NCI-H446 (cell line): ENCODE data around the gene ZNF444.
"Not testable (repeated sequence)": the region's sequence is repeated elsewhere in the genome, so short reads cannot be mapped to it uniquely, and the experiment has no call there.

ENCODE experiments used
- DNase-seq, 2 experiments: peaks; one replicate each; lab custom pipeline; 2025; lab: John Stamatoyannopoulos, UW

ZNF444 gene

DNA sequence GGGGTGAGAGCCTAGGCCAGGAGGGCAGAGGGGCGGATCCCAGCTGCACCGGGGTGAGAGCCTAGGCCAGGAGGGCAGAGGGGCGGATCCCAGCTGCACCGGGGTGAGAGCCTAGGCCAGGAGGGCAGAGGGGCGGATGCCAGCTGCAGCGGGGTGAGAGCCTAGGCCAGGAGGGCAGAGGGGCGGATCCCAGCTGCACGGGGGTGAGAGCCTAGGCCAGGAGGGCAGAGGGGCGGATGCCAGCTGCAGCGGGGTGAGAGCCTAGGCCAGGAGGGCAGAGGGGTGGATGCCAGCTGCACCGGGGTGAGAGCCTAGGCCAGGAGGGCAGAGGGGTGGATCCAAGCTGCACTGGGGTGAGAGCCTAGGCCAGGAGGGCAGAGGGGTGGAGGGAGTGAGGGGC lies 35.2 kb downstream of the ZNF444 start:
- not testable (repeated sequence) for DNase-seq

- DNase-seq = no peak
Observed at GRCh38 chr19:56176881-56177280, 35.8 kb downstream of the ZNF444 start.

DNA sequence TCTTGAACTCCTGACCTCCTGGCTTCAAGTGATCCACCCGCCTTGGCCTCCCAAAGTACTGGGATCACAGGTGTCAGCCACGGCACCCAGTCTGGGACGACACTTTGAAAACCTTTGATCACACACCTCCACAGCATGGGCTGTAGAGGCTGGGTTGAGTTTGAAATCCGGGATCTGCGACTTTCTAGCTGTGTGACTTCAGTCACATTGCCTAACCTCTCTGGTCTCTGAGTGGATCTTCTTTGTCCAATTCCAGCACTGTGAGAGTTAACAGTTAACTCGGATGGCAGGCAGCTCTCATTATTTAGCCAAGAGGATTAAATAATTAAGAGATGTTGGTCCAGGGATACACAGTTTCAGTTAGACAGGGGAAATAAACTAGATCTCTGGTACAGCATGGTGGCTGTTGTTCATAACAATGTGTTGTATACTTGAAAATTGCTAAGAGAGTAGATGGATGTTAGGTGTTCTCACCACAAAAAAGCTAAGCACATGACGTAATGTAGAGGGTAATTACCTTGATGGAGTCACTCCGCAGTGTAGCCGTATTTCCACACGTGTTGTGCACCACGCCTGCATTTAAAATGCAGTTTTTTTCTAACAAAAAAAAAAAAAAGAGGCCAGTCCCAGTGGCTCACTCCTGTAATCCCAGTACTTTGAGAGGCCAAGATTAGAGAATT lies 36.6 kb downstream of the ZNF444 start:
- DNase-seq = no peak

DNA sequence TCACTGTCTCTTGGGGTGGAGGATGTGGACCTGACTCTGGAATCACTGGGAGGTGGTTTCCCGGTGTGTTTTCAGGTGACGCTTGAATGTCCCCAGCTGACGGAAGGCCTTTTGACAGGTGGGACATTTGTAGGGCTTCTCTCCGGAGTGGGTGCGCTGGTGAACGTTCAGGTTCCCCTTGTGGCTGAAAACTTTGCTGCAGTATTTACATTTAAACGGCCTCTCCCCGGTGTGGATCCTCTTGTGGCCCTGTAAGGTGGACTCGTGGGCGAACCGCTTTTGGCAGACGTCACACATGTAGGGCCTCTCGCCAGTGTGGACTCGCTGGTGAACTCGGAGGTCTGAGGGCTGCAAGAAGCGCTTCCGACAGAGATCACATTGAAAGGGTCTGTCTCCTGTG lies 48.7 kb downstream of the ZNF444 start:
- no peak for DNase-seq

DNA sequence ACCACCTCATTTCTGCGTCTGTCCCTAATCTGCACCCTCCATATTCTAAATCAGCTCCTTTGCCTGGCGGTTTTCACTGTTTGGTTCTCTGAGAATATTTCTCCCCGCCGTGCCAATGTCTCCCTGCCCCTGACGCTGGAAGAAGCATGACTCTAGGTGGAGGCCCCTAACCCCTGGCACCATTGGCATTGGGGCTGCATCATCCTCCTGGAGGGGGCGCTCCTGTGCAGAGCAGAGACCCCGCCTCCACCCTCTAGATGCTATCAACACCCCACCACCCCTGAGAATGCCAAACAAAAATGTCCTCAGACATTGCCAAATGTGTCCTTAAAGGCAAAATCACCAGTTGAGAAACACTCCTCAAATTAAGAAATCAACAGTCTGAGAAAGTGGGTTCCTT lies 50.0 kb downstream of the ZNF444 start:
- no peak for DNase-seq

DNA sequence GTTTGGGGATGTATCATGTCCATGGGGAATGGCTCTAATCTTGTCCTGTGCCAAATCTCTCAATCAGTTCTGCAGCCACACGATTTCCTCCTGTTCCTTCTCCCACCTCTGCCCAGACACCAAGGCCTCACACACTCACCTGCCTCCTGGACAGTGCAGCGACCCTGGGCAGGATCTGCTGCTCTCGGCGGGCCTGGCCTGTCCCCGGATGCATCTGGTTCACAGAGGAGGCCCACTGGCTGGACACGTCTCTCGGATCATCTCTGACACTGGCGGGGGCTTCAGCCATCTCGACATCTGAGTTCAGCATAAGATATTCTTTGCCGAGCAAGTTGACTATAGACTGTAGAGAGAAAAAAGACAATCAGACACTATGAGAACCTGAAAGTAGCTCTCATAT lies 50.6 kb downstream of the ZNF444 start:
- DNase-seq = no peak

- no peak for DNase-seq
Observed at GRCh38 chr19:56193981-56194640, 53.0 kb downstream of the ZNF444 start.

DNA sequence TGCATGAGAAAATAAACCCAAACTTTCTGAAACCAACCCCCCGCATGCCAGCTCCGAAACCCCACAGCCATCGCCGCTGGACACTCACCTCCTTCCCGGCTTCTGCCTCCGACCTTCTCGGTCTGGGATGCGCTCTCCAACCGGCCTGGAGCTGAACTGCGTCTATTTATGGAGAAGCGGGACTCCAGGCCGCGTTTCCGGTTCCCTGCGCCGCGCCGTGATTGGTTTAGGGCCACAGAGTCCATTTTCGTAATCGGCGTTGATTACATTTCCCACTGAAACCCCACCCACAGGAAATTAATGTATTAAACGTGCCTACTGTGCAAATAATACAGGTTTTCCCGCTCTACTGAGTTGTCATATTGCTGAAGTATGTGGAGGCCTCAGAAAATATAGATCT lies 56.6 kb downstream of the ZNF444 start, which contains the start of gene ZSCAN5B:
Gene ZSCAN5B, minus strand, starts transcription at position 138 of the 400 bp plus-strand sequence. CDS start 4,731 bp downstream, outside the sequence.
- DNase-seq = not testable (repeated sequence)

- DNase-seq = no peak
Observed at GRCh38 chr19:56199687-56200086, 58.6 kb downstream of the ZNF444 start.

DNA sequence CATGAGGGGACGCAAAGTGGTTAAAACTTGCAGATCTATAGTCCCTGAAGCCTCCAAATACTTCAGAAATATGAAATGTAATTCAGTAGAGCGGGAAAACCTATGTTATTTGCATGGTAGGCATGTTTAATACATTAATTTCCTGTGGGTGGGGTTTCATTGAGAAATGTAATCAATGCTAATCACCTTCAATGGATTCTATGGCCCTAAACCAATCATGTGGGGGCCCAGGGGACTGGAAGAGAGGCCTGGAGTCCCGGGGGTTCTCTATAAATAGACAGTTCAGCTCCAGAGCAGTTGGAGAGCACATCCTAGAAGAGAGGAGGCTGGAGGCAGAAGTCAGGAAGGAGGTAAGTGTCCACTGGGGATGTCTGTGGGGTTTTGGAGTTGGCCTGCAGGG lies 60.9 kb downstream of the ZNF444 start, which contains the start of gene ZSCAN5C:
Gene ZSCAN5C, plus strand, starts transcription at position 301 of the 400 bp plus-strand sequence. CDS start 3,641 bp downstream, outside the sequence.
- DNase-seq = no peak

DNA sequence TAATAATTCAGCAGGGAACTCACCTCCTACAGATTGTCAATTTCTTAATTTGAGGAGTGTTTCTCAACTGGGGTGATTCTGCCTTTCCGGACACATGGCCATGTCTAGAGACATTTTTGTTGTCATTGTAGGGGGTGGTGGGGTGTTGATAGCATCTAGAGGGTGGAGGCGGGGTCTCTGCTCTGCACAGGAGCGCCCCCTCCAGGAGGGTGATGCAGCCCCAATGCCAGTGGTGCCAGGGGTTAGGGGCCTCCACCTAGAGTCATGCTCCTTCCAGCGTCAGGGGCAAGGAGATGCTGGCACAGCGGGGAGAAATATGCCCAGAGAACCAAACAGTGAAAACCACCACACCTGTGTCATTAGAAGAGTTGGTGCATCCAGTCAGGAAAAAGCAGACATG lies 66.5 kb downstream of the ZNF444 start:
- not testable (repeated sequence) for DNase-seq

DNA sequence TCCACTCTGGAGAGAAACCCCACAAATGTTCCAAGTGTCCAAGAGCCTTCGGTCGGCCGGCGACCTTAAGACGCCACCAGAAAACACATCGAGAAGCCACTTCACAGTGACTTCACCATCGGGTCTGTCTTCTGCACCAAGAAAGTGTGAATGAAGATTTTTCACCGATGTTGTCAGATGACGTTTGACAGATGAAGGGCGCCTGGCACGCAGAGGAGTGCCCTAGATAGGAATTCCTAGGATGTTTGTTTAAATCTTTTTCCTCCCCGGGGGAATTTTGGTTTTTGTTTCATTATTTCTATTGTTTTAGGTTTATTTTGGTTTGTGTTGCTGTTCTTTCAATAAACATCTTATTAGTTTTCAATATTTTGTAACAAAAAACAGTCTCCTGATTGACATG lies 68.0 kb downstream of the ZNF444 start:
- DNase-seq = no peak

GRCh38 chr19:56210036-56210435 lies 68.9 kb downstream of the ZNF444 start:
- DNase-seq = not testable (repeated sequence)
